ENCODE data around the gene MND1. TPM values are rescaled to one million over a fixed set of nuclear protein-coding genes. Genes with fewer than 3 reads are reported as not detected.

The MND1 gene
- total and polyA plus RNA-seq, 2 of the 8 experiments (the other 6 are each of a cell fraction or from before 2014, with no cell fraction given) = 4.4 to 26.2 TPM

- Histone ChIP-seq H2AK5ac (ENCODE audit: low read depth, low read length) (no peak overlapping the region), H2BK12ac (ENCODE audit: low read depth, low read length) (no peak overlapping the region), H3K14ac (ENCODE audit: insufficient read length) (no peak overlapping the region), H3K4me1 (replicated peaks in 1 of 4; ENCODE audit: control insufficient read depth in 3 of 4, insufficient read depth in 4 of 4, low read length in 3 of 4) (no peaks in the 10 kb centered on the region), H3K23me2 (ENCODE audit: low read depth, low read length) (no peaks in the 10 kb centered on the region), H4K20me1 (replicated peaks in 1 of 2; ENCODE audit: control insufficient read depth in 1 of 2, insufficient read depth in 2 of 2, low read length in 2 of 2) (no peaks in the 10 kb centered on the region), H3K9me3 (ENCODE audit: insufficient read depth in 2 of 2, low read depth in 1 of 2, low read length in 1 of 2) (no peaks in the 10 kb centered on the region), H3K79me2 (ENCODE audit: control insufficient read depth in 1 of 2, insufficient read depth in 2 of 2, low read length in 2 of 2) (no peaks in the 10 kb centered on the region), H2BK5ac (ENCODE audit: low read depth, low read length) (no peak overlapping the region), H3K4me3 (ENCODE audit: extremely low read depth in 1 of 4, insufficient read depth in 2 of 4, low read depth in 3 of 4, low read length in 4 of 4) (no peak overlapping the region), H3K4ac (replicated peaks; ENCODE audit: insufficient read length, low read depth, low read length) (no peak overlapping the region), H4K8ac (ENCODE audit: extremely low read depth, insufficient read depth, low read length) (no peak overlapping the region), H2BK15ac (ENCODE audit: low read length) (no peak overlapping the region), H3K27me3 (replicated peaks in 1 of 4; ENCODE audit: control insufficient read depth in 3 of 4, extremely low read depth in 1 of 4, insufficient read depth in 3 of 4, low read length in 3 of 4) (no peaks in the 10 kb centered on the region), H3K4me2 (ENCODE audit: insufficient read depth in 1 of 2, low read depth in 2 of 2, low read length in 2 of 2) (no peak overlapping the region), H2BK20ac (ENCODE audit: low read length) (no peak overlapping the region), H3K9ac (replicated peaks in 1 of 4; ENCODE audit: extremely low read depth in 1 of 4, low read depth in 3 of 4, low read length in 3 of 4) (no peak overlapping the region), H3K79me1 (ENCODE audit: low read depth, low read length) (no peaks in the 10 kb centered on the region), H2BK120ac (replicated peaks; ENCODE audit: low read depth, low read length) (no peak overlapping the region), H2AFZ (ENCODE audit: low read length) (no peak overlapping the region), H3K27ac (ENCODE audit: low read depth, low read length) (no peak overlapping the region), H3K18ac (ENCODE audit: extremely low read depth, low read length) (no peak overlapping the region), H3K36me3 (ENCODE audit: control insufficient read depth in 2 of 4, insufficient read depth in 4 of 4, low read length in 3 of 4) (no peaks in the 10 kb centered on the region), H4K5ac (ENCODE audit: insufficient read length, low read depth, low read length) (no peak overlapping the region), H3K23ac (ENCODE audit: insufficient read length) (no peak overlapping the region), H3K56ac (replicated peaks; ENCODE audit: insufficient read length, low read depth, low read length) (no peak overlapping the region), H4K91ac (replicated peaks; ENCODE audit: insufficient read length, low read length) (no peak overlapping the region)
- peak; percentile 65 for FAIRE-seq
- peak; percentile 19 to 62 for DNase-seq (ENCODE audit: low read depth in 1 of 2, low spot score in 2 of 2)
- POLR2A ChIA-PET (ENCODE audit: partially characterized antibody) = interaction anchor here (0.6 to 1.5 kb wide), 3 partner anchors 33 to 1510 kb away, joined by 3 to 4 read pairs (median 3); partner anchors contain the start of gene TMEM131L
- WGBS, 2 experiments (ENCODE audit: extremely low coverage in 1 of 2, insufficient coverage in 1 of 2, insufficient read length in 1 of 2, insufficient replicate concordance in 2 of 2, low coverage in 1 of 2, low lambda C conversion rate in 2 of 2, missing lambda C conversion rate in 1 of 2) = 80% methylated on average over 12 of the region's 12 CpGs; no CpG with 5 or more reads in 1 of the 2 experiments
- CTCF ChIA-PET (ENCODE audit: partially characterized antibody) = interaction anchor here (0.6 to 3.7 kb wide), 39 partner anchors 9 to 627 kb away, joined by 3 to 20 read pairs (median 4); partner anchors contain the start of genes TLR2 and TMEM131L
- TF ChIP-seq, protein P1, sequence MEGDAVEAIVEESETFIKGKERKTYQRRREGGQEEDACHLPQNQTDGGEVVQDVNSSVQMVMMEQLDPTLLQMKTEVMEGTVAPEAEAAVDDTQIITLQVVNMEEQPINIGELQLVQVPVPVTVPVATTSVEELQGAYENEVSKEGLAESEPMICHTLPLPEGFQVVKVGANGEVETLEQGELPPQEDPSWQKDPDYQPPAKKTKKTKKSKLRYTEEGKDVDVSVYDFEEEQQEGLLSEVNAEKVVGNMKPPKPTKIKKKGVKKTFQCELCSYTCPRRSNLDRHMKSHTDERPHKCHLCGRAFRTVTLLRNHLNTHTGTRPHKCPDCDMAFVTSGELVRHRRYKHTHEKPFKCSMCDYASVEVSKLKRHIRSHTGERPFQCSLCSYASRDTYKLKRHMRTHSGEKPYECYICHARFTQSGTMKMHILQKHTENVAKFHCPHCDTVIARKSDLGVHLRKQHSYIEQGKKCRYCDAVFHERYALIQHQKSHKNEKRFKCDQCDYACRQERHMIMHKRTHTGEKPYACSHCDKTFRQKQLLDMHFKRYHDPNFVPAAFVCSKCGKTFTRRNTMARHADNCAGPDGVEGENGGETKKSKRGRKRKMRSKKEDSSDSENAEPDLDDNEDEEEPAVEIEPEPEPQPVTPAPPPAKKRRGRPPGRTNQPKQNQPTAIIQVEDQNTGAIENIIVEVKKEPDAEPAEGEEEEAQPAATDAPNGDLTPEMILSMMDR (IDR thresholded peaks at IDR 0.05; ENCODE audit: control extremely low read depth in 1 of 3, insufficient read depth in 1 of 3, low read depth in 1 of 3, low read length in 3 of 3) = peak; percentile 59 to 84 (median 80)
- no peak for TF ChIP-seq RBBP5 (IDR thresholded peaks at IDR 0.05; ENCODE audit: borderline replicate concordance, low read depth, low read length)
- TF ChIP-seq TAF7 (optimal IDR thresholded peaks at IDR 0.05; ENCODE audit: borderline replicate concordance, low read depth, low read length) = no peak
- peak; percentile 87 for TF ChIP-seq RAD21 (IDR thresholded peaks at IDR 0.05 in 1 of 2, conservative IDR thresholded peaks at IDR 0.05 in 1 of 2; ENCODE audit: low read depth in 2 of 2, low read length in 2 of 2)
- no peak for TF ChIP-seq PHF8 (conservative IDR thresholded peaks at IDR 0.05; ENCODE audit: low read depth, low read length)
- no peak for TF ChIP-seq SRF (IDR thresholded peaks at IDR 0.05; ENCODE audit: low read depth, low read length)
- no peak for TF ChIP-seq ASH2L (IDR thresholded peaks at IDR 0.05; ENCODE audit: low read length)
- no peak for TF ChIP-seq HDAC2 (IDR thresholded peaks at IDR 0.05; ENCODE audit: borderline replicate concordance in 1 of 2, low read depth in 2 of 2, low read length in 2 of 2)
Observed at GRCh38 chr4:153432965-153433753, 88.7 kb downstream of the MND1 start.

All from H1 (cell line).